Epithelial cell of prostate (primary cell): Measurements from ENCODE around the gene DRAM2.

ENCODE experiments used
- DNase-seq: peaks from one replicate; pipeline ENCODE4 v3.0.0-alpha.2; 2011; ENCODE audit warnings: low read depth, low spot score
- H3K27ac ChIP-seq: fragments of 450-650 bp; 2 replicates; pipeline ENCODE4 v1.5.1; 2017; ENCODE audit warnings: mild to moderate bottlenecking

Gene DRAM2

GRCh38 chr1:111139956-111140679 is at the start of gene DRAM2, which contains the start of gene CEPT1:
Gene DRAM2, minus strand, starts transcription at chr1:111140093. Its CDS starts 8,539 bp downstream, at chr1:111131554.
Gene CEPT1, plus strand, starts transcription at chr1:111140223. Its CDS starts 7,492 bp downstream, at chr1:111147715.
- DNase-seq: peak; percentile 83
- H3K27ac ChIP-seq: peak within 1 kb of the TSS; percentile 81

GRCh38 chr1:111184663-111185062 is 44.8 kb upstream of the DRAM2 start:
- no peak for DNase-seq
- H3K27ac ChIP-seq: no peak overlapping the region

GRCh38 chr1:111183308-111184069 is 43.6 kb upstream of the DRAM2 start:
- no peak overlapping the region for H3K27ac ChIP-seq
- DNase-seq: no peak

GRCh38 chr1:111182052-111182451 is 42.2 kb upstream of the DRAM2 start:
- no peak for DNase-seq
- H3K27ac ChIP-seq: no peak overlapping the region

- no peak for DNase-seq
- no peak overlapping the region for H3K27ac ChIP-seq
These were observed 40.2 kb upstream of the DRAM2 start for GRCh38 chr1:111179968-111180533.

GRCh38 chr1:111176678-111177077 is 36.8 kb upstream of the DRAM2 start:
- DNase-seq: no peak
- no peak overlapping the region for H3K27ac ChIP-seq

- no peak for DNase-seq
- no peak overlapping the region for H3K27ac ChIP-seq
These were observed 35.5 kb upstream of the DRAM2 start for GRCh38 chr1:111175349-111175748.

- no peak for DNase-seq
- no peak overlapping the region for H3K27ac ChIP-seq
These were observed 34.2 kb upstream of the DRAM2 start for GRCh38 chr1:111174070-111174469.

GRCh38 chr1:111172463-111172862 is 32.6 kb upstream of the DRAM2 start:
- no peak for DNase-seq
- no peak overlapping the region for H3K27ac ChIP-seq

GRCh38 chr1:111164151-111164550 is 24.3 kb upstream of the DRAM2 start:
- no peak for DNase-seq
- no peak overlapping the region for H3K27ac ChIP-seq

GRCh38 chr1:111163363-111163762 is 23.5 kb upstream of the DRAM2 start:
- no peak overlapping the region for H3K27ac ChIP-seq

GRCh38 chr1:111162488-111162880 is 22.6 kb upstream of the DRAM2 start:
- no peak for DNase-seq

More at GRCh38 chr1:111163363-111163762, 23.5 kb upstream of the DRAM2 start:
- DNase-seq: no peak

GRCh38 chr1:111161843-111162487 is 22.1 kb upstream of the DRAM2 start:
- no peak overlapping the region for H3K27ac ChIP-seq
- DNase-seq: no peak

More at GRCh38 chr1:111162488-111162880, 22.6 kb upstream of the DRAM2 start:
- H3K27ac ChIP-seq: no peak overlapping the region

GRCh38 chr1:111157431-111157830 is 17.5 kb upstream of the DRAM2 start:
- H3K27ac ChIP-seq: no peak overlapping the region
- DNase-seq: no peak

GRCh38 chr1:111154021-111154999 is 14.4 kb upstream of the DRAM2 start:
- no peak overlapping the region for H3K27ac ChIP-seq
- DNase-seq: no peak

- DNase-seq: no peak
- H3K27ac ChIP-seq: no peak overlapping the region
These were observed 11.9 kb upstream of the DRAM2 start for GRCh38 chr1:111151838-111152237.

GRCh38 chr1:111148376-111148881 is 8.5 kb upstream of the DRAM2 start:
- no peak for DNase-seq
- no peak overlapping the region for H3K27ac ChIP-seq

- no peak for DNase-seq
- no peak overlapping the region for H3K27ac ChIP-seq
These were observed 8.1 kb upstream of the DRAM2 start for GRCh38 chr1:111147948-111148347.
